Suppressor macrophage (primary cell): ENCODE results near the gene LACRT.
A peak's percentile ranks its signal among the peaks of the same experiment; 100 is the strongest.

Experiments used
- DNase-seq, 4 experiments: peaks; one replicate each; pipeline ENCODE4 v3.0.0-alpha.2; 2020 to 2022

LACRT gene

GRCh38 chr12:54631988-54632728, 2.5 kb downstream of the LACRT start:
- DNase-seq: no peak

- no peak for DNase-seq
These were observed 3.1 kb downstream of the LACRT start for GRCh38 chr12:54631551-54631950.

DNA sequence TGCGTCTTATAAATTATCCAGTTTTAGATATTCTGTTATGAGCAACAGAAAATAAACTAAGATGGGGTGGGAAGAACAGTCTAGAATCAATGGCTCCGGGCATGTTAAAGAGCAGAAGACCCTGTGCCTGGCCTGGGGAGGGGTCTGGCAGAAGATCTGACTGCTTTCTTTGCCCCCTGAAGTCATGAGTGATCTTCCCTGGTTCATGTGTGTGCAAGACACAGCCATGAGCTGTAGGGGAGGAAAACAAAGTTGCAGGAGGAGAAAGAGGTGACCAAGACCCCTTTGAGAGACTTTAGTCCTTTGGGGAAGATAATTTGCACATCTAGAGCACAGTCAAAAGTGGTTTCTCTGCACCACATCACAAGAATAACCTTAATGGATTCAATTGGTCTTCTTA, 4.8 kb downstream of the LACRT start:
- no peak for DNase-seq

- DNase-seq: no peak
These were observed 6.4 kb downstream of the LACRT start for GRCh38 chr12:54628186-54628846.

- DNase-seq: no peak
These were observed 7.4 kb downstream of the LACRT start for GRCh38 chr12:54627304-54627703.

DNA sequence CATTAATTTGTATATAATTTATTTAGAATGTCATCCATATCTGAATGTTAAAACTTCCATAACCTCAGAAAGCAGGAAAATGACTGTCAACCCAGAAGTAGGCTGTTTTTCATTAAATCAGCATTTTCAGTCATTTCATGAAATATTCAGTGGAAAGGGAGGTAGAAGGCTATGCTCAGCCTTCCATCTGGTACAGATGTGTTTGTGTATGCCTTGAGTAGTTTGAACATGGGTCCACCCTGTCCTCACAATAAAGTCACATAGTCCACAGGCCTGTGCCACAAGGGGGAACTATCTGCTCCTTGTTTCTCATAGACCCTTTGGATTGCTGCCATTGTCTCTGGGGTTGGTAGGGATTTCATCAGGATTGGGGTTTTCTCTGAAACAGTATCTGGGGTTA, 9.1 kb downstream of the LACRT start:
- no peak for DNase-seq

GRCh38 chr12:54624315-54625279, 10.1 kb downstream of the LACRT start:
- no peak for DNase-seq

GRCh38 chr12:54622463-54623183, 12.1 kb downstream of the LACRT start:
- peak in 2 of 4 experiments; percentile 31 to 38 for DNase-seq

GRCh38 chr12:54616933-54617680, 17.6 kb downstream of the LACRT start:
- peak in 3 of 4 experiments; percentile 10 to 38 (median 33) for DNase-seq

GRCh38 chr12:54612225-54612750, 22.4 kb downstream of the LACRT start:
- DNase-seq: no peak

DNA sequence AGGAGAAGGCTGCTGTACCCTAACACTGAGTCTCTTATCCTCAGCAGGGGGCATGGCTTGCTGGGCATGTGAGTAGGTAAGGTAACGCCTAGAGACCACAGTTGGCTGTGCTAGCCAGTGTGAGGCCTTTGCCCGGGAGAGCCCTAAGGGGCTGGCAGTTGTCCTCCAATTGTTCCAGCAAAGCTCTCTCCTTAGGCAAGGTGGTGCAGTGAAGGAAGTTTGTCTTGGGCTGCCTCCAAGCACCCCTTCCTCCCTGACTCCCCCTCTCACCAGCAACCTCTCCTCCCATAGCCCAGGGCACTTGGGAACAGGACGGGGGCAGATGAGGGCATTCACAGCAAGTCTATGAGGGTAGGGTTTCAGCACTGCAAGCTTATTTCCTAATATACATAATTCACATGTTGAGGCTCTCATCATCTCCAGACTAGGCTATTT, 23.0 kb downstream of the LACRT start:
- DNase-seq: no peak

DNA sequence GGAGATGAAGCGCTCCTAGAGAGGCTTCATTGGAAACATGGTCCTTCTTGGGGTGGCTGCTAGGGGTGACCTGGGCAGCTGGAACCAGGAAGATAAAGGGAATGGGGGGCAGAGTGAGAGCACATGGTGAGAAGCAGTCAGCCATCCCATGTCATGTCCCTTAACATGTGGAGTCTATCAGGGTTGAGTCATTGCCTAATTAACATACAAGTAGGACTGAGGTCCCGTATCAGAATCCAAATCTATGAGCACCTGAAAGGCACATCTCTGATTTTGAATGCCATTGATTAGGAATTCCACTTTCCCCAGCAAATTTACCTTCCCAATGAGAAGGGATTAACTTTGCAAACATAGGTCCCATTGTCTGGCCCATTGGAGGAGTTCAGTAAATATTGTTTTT, 25.9 kb downstream of the LACRT start:
- DNase-seq: no peak

DNA sequence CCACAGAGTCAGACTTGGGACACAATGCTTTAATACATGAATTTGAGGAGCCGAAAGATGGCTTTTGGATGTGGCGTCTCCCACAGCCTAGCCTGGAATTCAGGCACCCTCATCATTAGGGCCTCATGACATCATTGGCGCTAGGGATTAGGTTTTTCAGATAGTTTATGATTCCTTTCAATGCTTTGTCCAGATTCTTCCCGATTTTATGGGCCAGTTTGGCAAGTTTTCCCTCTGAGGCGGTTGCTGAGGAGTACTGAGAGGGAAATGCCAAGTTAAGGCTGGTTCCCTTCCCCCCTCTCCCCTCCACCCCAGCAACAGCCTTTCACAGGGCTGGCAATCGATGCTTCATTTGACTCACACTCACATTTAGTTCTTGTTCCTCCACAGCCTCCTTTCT, 26.5 kb downstream of the LACRT start:
- no peak for DNase-seq

DNA sequence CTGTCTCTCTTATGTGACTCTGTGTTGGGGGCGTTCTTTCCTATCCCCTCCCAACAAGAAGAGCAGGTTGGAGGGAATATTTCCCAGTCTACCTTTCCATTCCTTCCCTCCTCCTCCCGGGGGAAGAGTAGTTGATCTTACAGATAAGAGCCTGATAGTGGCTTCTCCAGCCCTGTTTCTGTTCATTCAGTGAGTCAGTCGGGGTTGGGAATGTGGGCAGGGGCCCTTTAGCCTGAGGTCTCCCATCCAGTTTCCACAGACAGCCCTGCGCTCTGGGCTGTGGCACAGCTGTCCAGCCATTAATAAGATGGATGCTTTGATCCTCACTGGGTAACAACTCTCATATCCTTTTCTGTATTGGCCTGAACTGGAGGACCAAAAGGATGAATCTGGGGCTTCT, 28.1 kb downstream of the LACRT start:
- no peak for DNase-seq

DNA sequence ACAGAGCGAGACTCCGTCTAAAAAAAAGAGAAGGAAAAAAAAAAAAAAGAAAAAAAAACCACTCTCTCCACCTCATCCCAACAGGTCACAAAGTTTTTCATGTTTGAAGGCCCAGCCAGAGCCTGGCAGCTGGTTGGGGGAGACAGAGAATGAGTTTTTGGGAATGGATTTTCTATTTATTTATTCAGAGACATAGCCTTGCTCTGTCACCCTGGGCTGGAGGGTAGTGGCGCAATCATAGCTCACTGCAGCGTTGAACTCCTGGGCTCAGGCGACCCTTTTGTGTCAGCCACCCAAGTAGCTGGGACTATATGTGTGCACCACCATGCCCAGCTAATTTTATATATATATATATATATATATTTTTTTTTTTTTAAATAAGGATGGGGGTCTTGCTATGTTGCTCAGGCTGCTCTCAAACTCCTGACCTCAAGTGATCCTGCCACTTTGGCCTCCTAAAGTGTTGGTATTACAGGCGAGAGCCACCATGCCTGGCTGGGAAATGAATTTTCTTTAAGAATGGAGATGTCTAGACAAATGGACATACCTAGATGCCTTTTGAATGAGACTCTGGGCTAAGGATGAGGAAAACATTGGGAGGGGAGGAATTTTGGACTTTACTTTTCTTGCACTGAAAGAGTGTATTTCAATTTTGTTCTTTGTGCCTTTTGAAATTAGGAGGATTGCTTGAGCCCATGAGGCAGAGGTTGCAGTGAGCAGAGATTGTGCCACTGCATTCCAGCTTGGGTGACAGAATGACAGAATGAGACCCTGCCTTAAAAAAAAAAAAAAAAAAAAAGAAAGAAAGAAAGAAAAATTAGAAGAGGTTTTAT, 29.3 kb downstream of the LACRT start:
- no peak for DNase-seq

- no peak for DNase-seq
These were observed 30.3 kb downstream of the LACRT start for GRCh38 chr12:54604436-54604835.

DNA sequence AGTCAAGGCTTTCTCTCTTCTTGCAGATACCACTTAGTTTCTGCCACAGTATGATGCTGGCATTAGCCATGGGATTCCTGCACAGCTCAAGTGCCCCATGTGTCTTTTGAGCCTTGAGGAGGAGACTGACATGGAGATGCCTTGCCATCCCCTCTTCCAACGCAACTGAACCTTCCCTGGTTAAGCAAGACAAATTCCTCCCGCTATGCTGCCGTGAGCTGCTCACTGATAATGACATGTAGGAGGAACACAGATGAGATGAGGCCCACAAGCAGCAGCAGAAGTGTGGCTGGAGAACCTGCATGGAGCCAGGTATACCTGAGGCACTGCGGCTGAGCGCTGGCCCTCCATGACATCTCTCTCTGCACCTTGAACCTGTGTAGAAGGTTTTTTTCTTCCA, 30.8 kb downstream of the LACRT start:
- no peak for DNase-seq

DNA sequence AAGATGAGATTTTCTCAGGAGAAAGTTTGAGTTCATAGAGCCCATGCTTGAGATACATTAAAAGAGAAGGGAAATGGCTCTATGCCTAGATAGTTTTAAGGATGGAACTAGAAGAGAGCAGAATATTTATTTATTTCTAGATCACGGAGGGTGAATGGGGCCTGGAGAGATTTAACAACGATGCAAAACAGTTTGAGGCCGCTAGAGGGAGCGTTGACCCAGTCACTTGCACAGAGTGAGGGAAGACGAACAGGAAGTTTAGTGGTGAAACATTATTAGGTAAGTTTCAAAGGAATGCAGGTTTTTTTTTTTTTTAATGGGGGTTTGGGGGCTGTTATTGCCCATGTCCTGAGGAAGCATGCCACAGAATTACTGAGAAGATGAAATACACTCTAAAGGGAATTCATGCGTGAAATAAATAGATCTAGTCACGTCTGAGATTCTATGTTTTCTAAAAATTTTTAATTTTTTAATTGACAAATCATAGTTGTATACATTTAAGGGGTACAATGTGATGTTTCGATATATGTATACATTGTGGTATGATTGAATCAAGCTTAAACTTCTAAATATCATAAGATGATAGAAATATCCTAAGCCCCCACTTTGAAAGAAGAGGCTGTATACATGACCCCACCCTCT, 31.4 kb downstream of the LACRT start:
- DNase-seq: peak; percentile 74 to 83 (median 82)

GRCh38 chr12:54602661-54603060, 32.0 kb downstream of the LACRT start:
- no peak for DNase-seq

GRCh38 chr12:54601841-54602240, 32.9 kb downstream of the LACRT start:
- DNase-seq: peak in 3 of 4 experiments; percentile 11 to 32 (median 24)
